Cerebellar nuclear complex (tissue), 1 donor: ENCODE data around the gene CPNE8.
"Not testable (repeated sequence)": the region's sequence is repeated elsewhere in the genome, so short reads cannot be mapped to it uniquely, and the experiment has no call there.

Experiments
- DNase-seq, 2 experiments: peaks; one replicate each; lab custom pipeline; 2025; lab: John Stamatoyannopoulos, UW

Gene CPNE8

GRCh38 chr12:38825006-38825405, 80.4 kb downstream of the CPNE8 start:
- DNase-seq, result no peak

GRCh38 chr12:38823738-38824137, 81.7 kb downstream of the CPNE8 start:
- no peak for DNase-seq

- no peak for DNase-seq
Observed at GRCh38 chr12:38823314-38823713, 82.1 kb downstream of the CPNE8 start.

- no peak for DNase-seq
Observed at GRCh38 chr12:38817942-38818341, 87.4 kb downstream of the CPNE8 start.

- DNase-seq, result no peak
Observed at GRCh38 chr12:38813923-38814322, 91.5 kb downstream of the CPNE8 start.

GRCh38 chr12:38811814-38812356, 93.5 kb downstream of the CPNE8 start:
- no peak for DNase-seq

- no peak for DNase-seq
Observed at GRCh38 chr12:38809832-38810231, 95.6 kb downstream of the CPNE8 start.

- no peak for DNase-seq
Observed at GRCh38 chr12:38788106-38788505, 117.3 kb downstream of the CPNE8 start.

- no peak for DNase-seq
Observed at GRCh38 chr12:38785381-38785780, 120.0 kb downstream of the CPNE8 start.

- no peak for DNase-seq
Observed at GRCh38 chr12:38783304-38783703, 122.1 kb downstream of the CPNE8 start.

GRCh38 chr12:38782359-38782758, 123.0 kb downstream of the CPNE8 start:
- no peak for DNase-seq

GRCh38 chr12:38776647-38777046, 128.7 kb downstream of the CPNE8 start:
- no peak for DNase-seq

GRCh38 chr12:38775457-38775856, 129.9 kb downstream of the CPNE8 start:
- no peak for DNase-seq

- no peak for DNase-seq
Observed at GRCh38 chr12:38772437-38772836, 133.0 kb downstream of the CPNE8 start.

- no peak for DNase-seq
Observed at GRCh38 chr12:38771871-38772270, 133.5 kb downstream of the CPNE8 start.

- DNase-seq, result no peak
Observed at GRCh38 chr12:38761636-38762342, 143.6 kb downstream of the CPNE8 start.

GRCh38 chr12:38761111-38761510, 144.3 kb downstream of the CPNE8 start:
- DNase-seq, result no peak

- no peak for DNase-seq
Observed at GRCh38 chr12:38759621-38760020, 145.8 kb downstream of the CPNE8 start.

GRCh38 chr12:38746744-38747143, 158.6 kb downstream of the CPNE8 start:
- DNase-seq, result no peak

GRCh38 chr12:38745601-38746000, 159.8 kb downstream of the CPNE8 start:
- DNase-seq, result no peak

- DNase-seq, result no peak
Observed at GRCh38 chr12:38744041-38744440, 161.3 kb downstream of the CPNE8 start.

- not testable (repeated sequence) for DNase-seq
Observed at GRCh38 chr12:38742496-38742895, 162.9 kb downstream of the CPNE8 start.

- DNase-seq, result no peak
Observed at GRCh38 chr12:38736821-38737220, 168.6 kb downstream of the CPNE8 start.

GRCh38 chr12:38732761-38733160, 172.6 kb downstream of the CPNE8 start:
- DNase-seq, result no peak
